Measurements from ENCODE around the gene NUP214. TPM values are rescaled to one million over a fixed set of nuclear protein-coding genes. Genes with fewer than 3 reads are reported as not detected.

NUP214 gene
- polyA plus RNA-seq, 1 of the 3 experiments (the other 2 are of a cell fraction): 8.0 TPM

DNA sequence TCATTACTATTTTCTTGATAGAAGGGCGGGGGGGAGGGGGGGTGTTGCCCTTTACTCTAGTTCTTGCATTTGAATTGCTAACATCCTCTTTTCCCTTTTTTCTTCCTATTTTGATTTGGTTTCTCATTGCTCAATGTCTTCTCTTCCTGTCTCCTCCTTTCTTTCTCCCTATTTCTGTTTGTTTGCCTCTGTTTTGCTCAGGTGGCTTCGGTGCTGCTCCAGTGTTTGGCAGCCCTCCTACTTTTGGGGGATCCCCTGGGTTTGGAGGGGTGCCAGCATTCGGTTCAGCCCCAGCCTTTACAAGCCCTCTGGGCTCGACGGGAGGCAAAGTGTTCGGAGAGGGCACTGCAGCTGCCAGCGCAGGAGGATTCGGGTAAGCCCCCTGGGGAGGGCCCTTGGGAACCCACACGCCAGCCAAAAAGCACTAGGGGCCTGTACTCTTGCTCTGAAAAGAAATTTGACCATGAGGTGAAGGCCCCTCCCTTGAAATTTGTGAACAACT, 102.6 kb downstream of the NUP214 start:
- CTCF ChIA-PET: interaction anchor here (1.0 to 2.2 kb wide), 4 partner anchors 8 to 122 kb away, joined by 5 to 8 read pairs (median 6); partner anchors contain the start of gene FAM78A

DNA sequence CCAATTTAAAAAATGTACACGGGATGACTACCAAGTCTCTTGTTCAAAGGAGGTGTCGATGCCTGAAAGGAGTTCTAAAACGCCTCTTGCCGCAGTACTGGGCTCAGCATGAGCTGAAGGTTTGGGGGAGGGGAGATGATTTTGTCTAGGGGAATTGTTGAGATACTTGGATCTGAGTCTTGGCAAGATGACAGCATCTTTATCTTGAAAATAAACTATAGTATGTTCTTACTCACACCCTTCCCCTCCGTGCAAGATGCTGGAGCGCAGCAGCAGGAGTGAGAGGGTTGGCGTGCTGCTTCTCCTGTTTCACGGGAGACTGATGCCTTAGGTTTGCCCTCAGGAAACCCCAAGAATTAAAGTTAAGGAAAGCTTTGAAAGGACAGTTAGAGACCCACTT, 103.6 kb downstream of the NUP214 start:
- Histone ChIP-seq H3K4me3 (ENCODE audit: low read depth in 2 of 2, low read length in 1 of 2) (no peak overlapping the region), H3K9me2 (no peaks in the 10 kb centered on the region), H3K27ac (ENCODE audit: low read depth in 2 of 2, low read length in 1 of 2) (no peak overlapping the region), H3K4me2 (no peak overlapping the region), H3K9me3 (no peaks in the 10 kb centered on the region), H4K20me1 (ENCODE audit: insufficient read depth) (no peaks in the 10 kb centered on the region), H3K27me3 (ENCODE audit: insufficient read depth) (no peaks in the 10 kb centered on the region), H2AFZ (ENCODE audit: low read depth) (no peak overlapping the region), H3F3A (replicated peaks; ENCODE audit: insufficient read depth) (no peaks in the 10 kb centered on the region), H3K79me2 (ENCODE audit: insufficient read depth) (no peaks in the 10 kb centered on the region), H3K4me1 (ENCODE audit: control insufficient read depth in 1 of 2, insufficient read depth in 2 of 2, low read depth in 1 of 2, low read length in 1 of 2) (peaks cover 0 to 30% of the 10 kb centered on the region in 2 experiments; a peak in 2 of 4 replicates), H3K9ac (no peak overlapping the region), H3K36me3 (replicated peaks in 1 of 2; ENCODE audit: control insufficient read depth in 1 of 2, insufficient read depth in 2 of 2, low read length in 1 of 2) (peaks cover 10 to 57% of the 10 kb centered on the region in 2 experiments)
- 93% methylated on average over 8 of the region's 8 CpGs for WGBS (ENCODE audit: low lambda C conversion rate)
- POLR2A ChIA-PET: no interaction called here
- TF ChIP-seq, protein P1, sequence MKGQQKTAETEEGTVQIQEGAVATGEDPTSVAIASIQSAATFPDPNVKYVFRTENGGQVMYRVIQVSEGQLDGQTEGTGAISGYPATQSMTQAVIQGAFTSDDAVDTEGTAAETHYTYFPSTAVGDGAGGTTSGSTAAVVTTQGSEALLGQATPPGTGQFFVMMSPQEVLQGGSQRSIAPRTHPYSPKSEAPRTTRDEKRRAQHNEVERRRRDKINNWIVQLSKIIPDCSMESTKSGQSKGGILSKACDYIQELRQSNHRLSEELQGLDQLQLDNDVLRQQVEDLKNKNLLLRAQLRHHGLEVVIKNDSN (IDR thresholded peaks at IDR 0.05; ENCODE audit: borderline replicate concordance, low read depth): no peak
- TF ChIP-seq GABPA (IDR thresholded peaks at IDR 0.05; ENCODE audit: low read depth) (no peak), TEAD4 (IDR thresholded peaks at IDR 0.05; ENCODE audit: borderline replicate concordance, insufficient read depth) (no peak), FOSL2 (IDR thresholded peaks at IDR 0.05; ENCODE audit: borderline replicate concordance, low read depth) (no peak)
- no peak for DNase-seq
- CTCF ChIA-PET: interaction anchor here (1.5 to 2.2 kb wide), 3 partner anchors 13 to 108 kb away, joined by 4 to 8 read pairs (median 7); no protein-coding TSS in a partner anchor

More for the DNA sequence above, 102.6 kb downstream of the NUP214 start:
- Histone ChIP-seq H3K36me3 (replicated peaks in 1 of 2; ENCODE audit: control insufficient read depth in 1 of 2, insufficient read depth in 2 of 2, low read length in 1 of 2) (peaks cover 11 to 49% of the 10 kb centered on the region in 2 experiments), H4K20me1 (ENCODE audit: insufficient read depth) (no peaks in the 10 kb centered on the region), H3K4me3 (ENCODE audit: low read depth in 2 of 2, low read length in 1 of 2) (no peak overlapping the region), H3F3A (replicated peaks; ENCODE audit: insufficient read depth) (no peaks in the 10 kb centered on the region), H3K4me2 (no peak overlapping the region), H3K27ac (ENCODE audit: low read depth in 2 of 2, low read length in 1 of 2) (no peak overlapping the region; a peak in 1 of 4 replicates), H3K27me3 (ENCODE audit: insufficient read depth) (no peaks in the 10 kb centered on the region), H3K9ac (no peak overlapping the region), H3K9me3 (no peaks in the 10 kb centered on the region), H3K79me2 (ENCODE audit: insufficient read depth) (no peaks in the 10 kb centered on the region), H2AFZ (ENCODE audit: low read depth) (no peak overlapping the region), H3K9me2 (no peaks in the 10 kb centered on the region), H3K4me1 (ENCODE audit: control insufficient read depth in 1 of 2, insufficient read depth in 2 of 2, low read depth in 1 of 2, low read length in 1 of 2) (peaks cover 0 to 26% of the 10 kb centered on the region in 2 experiments; a peak in 2 of 4 replicates)
- TF ChIP-seq, protein P1 (IDR thresholded peaks at IDR 0.05; ENCODE audit: borderline replicate concordance, low read depth): no peak
- no peak for TF ChIP-seq TEAD4 (IDR thresholded peaks at IDR 0.05; ENCODE audit: borderline replicate concordance, insufficient read depth)
- TF ChIP-seq EZH2phosphoT487 (IDR thresholded peaks at IDR 0.05; ENCODE audit: borderline replicate concordance, low read depth): no peak
- TF ChIP-seq, protein P2, sequence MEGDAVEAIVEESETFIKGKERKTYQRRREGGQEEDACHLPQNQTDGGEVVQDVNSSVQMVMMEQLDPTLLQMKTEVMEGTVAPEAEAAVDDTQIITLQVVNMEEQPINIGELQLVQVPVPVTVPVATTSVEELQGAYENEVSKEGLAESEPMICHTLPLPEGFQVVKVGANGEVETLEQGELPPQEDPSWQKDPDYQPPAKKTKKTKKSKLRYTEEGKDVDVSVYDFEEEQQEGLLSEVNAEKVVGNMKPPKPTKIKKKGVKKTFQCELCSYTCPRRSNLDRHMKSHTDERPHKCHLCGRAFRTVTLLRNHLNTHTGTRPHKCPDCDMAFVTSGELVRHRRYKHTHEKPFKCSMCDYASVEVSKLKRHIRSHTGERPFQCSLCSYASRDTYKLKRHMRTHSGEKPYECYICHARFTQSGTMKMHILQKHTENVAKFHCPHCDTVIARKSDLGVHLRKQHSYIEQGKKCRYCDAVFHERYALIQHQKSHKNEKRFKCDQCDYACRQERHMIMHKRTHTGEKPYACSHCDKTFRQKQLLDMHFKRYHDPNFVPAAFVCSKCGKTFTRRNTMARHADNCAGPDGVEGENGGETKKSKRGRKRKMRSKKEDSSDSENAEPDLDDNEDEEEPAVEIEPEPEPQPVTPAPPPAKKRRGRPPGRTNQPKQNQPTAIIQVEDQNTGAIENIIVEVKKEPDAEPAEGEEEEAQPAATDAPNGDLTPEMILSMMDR (IDR thresholded peaks at IDR 0.05): no peak
- no peak for TF ChIP-seq POLR2AphosphoS5 (IDR thresholded peaks at IDR 0.05; ENCODE audit: low read depth, low read length)
- TF ChIP-seq RAD21 (IDR thresholded peaks at IDR 0.05; ENCODE audit: low read length): no peak
- POLR2A ChIA-PET: no interaction called here
- WGBS (ENCODE audit: low lambda C conversion rate): 92% methylated on average over 9 of the region's 9 CpGs
- no peak for DNase-seq

Measured in SK-N-SH (cell line).